HL-60 (cell line): ENCODE measurements around the gene NSMF.

ENCODE experiments used
- DNase-seq, 2 experiments: peaks; one replicate each; pipeline ENCODE4 v3.0.0-alpha.2; 2010 to 2020; ENCODE audit warnings: low read depth in 1 of 2, low spot score in 1 of 2
- H3K27ac ChIP-seq: fragments of 250-450 bp; sonication (Bioruptor Pico); replicated peaks from 2 replicates; pipeline ENCODE4 v1.5.1; 2020; ENCODE audit warnings: mild to moderate bottlenecking, moderate library complexity
- H3K27me3 ChIP-seq: fragments of 250-450 bp; sonication (Bioruptor Pico); 2 replicates; pipeline ENCODE4 v1.5.1; 2021; ENCODE audit warnings: mild to moderate bottlenecking, moderate library complexity; ENCODE audit not compliant: insufficient read depth, poor library complexity, severe bottlenecking
- H3K4me3 ChIP-seq: replicated peaks from 2 replicates; pipeline ENCODE4 v1.5.1; 2011; ENCODE audit warnings: mild to moderate bottlenecking, control low read depth, low read length; ENCODE audit not compliant: insufficient read depth
- GABPA ChIP-seq: IDR thresholded peaks from 2 replicates; pipeline ENCODE4 v1.6.1; 2012; ENCODE audit warnings: low read depth
- POLR2AphosphoS5 ChIP-seq: IDR thresholded peaks from 2 replicates; pipeline ENCODE4 v1.6.1; 2012; ENCODE audit warnings: low read depth
- SPI1 ChIP-seq: IDR thresholded peaks from 2 replicates; pipeline ENCODE4 v1.6.1; 2012; ENCODE audit warnings: low read depth, mild to moderate bottlenecking, borderline replicate concordance
- TF ChIP-seq, protein P1 (sequence below): IDR thresholded peaks from 2 replicates; pipeline ENCODE4 v1.6.1; 2012; ENCODE audit warnings: low read depth; ENCODE audit not compliant: insufficient replicate concordance
- TF ChIP-seq, protein P2 (sequence below): IDR thresholded peaks from one replicate; pipeline ENCODE4 v1.5.1; 2011; ENCODE audit warnings: low read length, control low read depth, inconsistent platforms; ENCODE audit not compliant: insufficient read depth

The NSMF gene

DNA sequence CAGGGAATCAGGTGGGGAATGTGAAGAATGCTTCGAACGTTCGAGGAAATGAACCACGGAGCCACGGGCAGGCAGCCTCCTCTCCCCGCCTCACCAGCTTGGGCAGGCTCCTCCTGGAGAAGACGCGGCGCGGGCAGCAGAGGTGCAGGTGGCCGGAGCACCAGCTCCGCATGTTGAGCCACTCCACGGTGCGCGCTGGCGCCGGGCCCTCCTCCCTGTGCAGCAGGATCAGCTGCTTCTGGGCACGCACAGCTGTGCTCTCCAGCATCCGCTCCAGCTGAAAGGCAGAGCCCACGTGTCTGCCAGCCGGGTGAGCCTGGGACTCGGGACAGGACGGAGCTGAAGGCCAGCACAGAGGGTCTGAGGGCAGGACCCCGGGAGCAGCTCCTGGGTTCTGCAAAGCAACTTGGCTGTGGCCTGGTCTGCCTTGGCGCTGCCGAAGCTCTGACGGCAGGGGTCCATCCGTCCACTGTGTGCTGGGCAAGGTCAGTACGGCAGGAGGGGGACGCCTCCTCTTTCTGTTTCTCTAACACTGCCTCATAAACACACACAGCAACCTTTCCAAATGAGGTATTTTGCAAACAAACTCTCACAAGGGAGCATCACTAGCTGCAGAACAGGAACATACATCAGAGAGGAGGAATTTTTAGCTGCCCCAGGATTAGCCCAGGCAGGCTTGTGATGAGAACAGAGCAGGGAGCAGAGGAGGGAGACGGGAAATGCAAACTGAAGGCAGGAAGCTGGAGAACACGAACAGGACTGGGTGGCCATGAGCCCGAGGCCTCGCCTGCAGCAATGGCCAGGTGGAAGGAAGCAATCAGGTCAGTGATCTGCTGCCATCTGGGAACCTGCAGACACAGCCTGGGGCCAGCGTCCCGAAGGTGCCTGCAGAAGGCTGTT, 20.1 kb upstream of the NSMF start:
- H3K27ac ChIP-seq: no peak overlapping the region
- no peak for DNase-seq
- H3K4me3 ChIP-seq: no peak overlapping the region
- TF ChIP-seq, protein P1, sequence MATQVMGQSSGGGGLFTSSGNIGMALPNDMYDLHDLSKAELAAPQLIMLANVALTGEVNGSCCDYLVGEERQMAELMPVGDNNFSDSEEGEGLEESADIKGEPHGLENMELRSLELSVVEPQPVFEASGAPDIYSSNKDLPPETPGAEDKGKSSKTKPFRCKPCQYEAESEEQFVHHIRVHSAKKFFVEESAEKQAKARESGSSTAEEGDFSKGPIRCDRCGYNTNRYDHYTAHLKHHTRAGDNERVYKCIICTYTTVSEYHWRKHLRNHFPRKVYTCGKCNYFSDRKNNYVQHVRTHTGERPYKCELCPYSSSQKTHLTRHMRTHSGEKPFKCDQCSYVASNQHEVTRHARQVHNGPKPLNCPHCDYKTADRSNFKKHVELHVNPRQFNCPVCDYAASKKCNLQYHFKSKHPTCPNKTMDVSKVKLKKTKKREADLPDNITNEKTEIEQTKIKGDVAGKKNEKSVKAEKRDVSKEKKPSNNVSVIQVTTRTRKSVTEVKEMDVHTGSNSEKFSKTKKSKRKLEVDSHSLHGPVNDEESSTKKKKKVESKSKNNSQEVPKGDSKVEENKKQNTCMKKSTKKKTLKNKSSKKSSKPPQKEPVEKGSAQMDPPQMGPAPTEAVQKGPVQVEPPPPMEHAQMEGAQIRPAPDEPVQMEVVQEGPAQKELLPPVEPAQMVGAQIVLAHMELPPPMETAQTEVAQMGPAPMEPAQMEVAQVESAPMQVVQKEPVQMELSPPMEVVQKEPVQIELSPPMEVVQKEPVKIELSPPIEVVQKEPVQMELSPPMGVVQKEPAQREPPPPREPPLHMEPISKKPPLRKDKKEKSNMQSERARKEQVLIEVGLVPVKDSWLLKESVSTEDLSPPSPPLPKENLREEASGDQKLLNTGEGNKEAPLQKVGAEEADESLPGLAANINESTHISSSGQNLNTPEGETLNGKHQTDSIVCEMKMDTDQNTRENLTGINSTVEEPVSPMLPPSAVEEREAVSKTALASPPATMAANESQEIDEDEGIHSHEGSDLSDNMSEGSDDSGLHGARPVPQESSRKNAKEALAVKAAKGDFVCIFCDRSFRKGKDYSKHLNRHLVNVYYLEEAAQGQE: no peak
- no peak for TF ChIP-seq POLR2AphosphoS5
- no peak for TF ChIP-seq SPI1
- H3K27me3 ChIP-seq: no peaks in the 10 kb centered on the region

DNA sequence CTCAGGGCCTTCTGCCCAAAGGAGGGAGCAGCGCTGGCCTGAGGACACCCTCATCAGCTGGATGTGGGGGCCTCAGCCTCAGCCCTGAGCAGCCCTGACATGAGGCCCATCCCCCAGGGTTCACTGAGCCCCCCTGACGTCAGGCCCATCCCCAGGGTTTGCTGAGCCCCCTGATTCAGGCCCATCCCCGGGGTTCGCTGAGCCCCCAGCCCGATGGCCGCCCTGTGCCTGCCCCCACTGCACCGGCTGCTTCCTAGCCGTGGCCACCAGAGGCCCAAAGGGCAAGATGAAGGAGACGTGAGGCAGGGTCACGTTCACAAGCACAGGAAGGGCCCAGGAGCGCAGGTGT, 19.5 kb upstream of the NSMF start:
- Histone ChIP-seq H3K27ac (no peak overlapping the region), H3K4me3 (no peak overlapping the region), H3K27me3 (no peaks in the 10 kb centered on the region)
- DNase-seq: no peak
- TF ChIP-seq POLR2AphosphoS5: no peak
- TF ChIP-seq, protein P1: no peak
- no peak for TF ChIP-seq SPI1
- no peak for TF ChIP-seq GABPA

DNA sequence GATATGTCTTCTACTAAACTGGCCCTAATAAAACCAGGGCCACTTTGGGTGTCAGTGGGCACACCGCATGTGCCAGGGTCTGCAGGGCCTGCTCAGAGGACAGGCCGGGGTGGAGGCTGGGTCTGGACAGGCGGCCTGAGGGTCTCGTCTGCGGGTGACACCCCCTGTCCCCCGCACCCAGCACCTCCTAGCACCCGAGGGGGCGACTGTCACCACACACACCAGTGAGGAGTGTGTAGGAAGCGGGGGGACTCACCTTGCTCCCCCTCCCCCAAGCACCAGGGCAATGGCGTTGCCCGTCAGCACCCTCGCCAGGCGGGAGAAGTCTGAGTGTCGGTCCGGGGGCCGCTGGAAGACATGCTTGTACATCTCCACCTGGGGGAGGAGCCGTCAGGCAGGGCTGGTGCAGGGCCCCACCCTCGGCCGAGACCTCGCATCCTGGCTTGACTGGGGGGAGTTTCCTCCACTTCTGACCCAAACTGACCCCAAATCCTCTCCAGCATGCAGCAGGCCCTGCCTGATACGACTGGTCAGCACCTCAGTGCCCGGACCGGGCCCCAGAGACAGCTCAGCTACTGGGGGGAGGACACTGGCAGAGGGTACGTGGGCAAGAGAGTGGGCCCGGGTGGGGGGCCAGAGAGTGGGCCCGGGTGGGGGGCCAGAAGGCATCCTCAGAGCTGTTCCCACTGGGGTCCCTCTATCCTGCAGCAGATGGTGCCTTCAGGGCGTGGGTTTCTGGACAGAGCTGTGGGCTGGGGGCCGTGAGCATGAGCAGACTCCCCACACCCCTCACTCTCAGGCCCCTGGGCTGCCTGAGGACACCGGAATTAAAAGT, 18.9 kb upstream of the NSMF start:
- DNase-seq: no peak
- no peak for TF ChIP-seq GABPA
- TF ChIP-seq SPI1: no peak
- TF ChIP-seq, protein P1: no peak
- no peak for TF ChIP-seq POLR2AphosphoS5
- TF ChIP-seq, protein P2, sequence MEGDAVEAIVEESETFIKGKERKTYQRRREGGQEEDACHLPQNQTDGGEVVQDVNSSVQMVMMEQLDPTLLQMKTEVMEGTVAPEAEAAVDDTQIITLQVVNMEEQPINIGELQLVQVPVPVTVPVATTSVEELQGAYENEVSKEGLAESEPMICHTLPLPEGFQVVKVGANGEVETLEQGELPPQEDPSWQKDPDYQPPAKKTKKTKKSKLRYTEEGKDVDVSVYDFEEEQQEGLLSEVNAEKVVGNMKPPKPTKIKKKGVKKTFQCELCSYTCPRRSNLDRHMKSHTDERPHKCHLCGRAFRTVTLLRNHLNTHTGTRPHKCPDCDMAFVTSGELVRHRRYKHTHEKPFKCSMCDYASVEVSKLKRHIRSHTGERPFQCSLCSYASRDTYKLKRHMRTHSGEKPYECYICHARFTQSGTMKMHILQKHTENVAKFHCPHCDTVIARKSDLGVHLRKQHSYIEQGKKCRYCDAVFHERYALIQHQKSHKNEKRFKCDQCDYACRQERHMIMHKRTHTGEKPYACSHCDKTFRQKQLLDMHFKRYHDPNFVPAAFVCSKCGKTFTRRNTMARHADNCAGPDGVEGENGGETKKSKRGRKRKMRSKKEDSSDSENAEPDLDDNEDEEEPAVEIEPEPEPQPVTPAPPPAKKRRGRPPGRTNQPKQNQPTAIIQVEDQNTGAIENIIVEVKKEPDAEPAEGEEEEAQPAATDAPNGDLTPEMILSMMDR: no peak
- H3K4me3 ChIP-seq: no peak overlapping the region
- no peaks in the 10 kb centered on the region for H3K27me3 ChIP-seq
- no peak overlapping the region for H3K27ac ChIP-seq

DNA sequence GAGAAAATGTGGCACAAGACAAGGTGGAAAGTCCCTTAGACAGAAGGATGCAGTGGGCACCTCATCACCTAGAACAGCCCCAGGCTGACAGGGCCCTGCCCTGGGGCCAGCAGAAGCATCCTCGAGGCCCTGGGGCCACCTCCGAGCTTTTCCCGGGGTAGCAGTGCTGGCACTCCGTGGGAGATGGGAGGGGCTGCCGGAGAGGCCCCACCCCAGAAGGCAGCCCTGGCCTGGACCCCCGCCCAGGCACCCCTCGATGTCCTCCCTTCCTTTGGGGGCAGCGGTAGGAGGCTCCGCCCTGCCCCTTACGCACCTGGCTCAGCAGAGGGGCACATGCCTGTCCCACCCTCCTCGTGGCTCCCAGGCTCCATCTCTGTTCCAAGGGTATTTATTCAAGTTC, 17.7 kb upstream of the NSMF start:
- no peaks in the 10 kb centered on the region for H3K27me3 ChIP-seq
- H3K4me3 ChIP-seq: no peak overlapping the region
- H3K27ac ChIP-seq: no peak overlapping the region
- DNase-seq: no peak
- TF ChIP-seq SPI1 (no peak), POLR2AphosphoS5 (no peak)
- TF ChIP-seq, protein P1: no peak
- TF ChIP-seq, protein P2: no peak
